ENCODE measurements around the gene RGS7. TPM values are rescaled to one million over a fixed set of nuclear protein-coding genes. Genes with fewer than 3 reads are reported as not detected.

RGS7 gene
- total RNA-seq, 1 experiment from 2014 or later: 1.5 TPM

GRCh38 chr1:240797050-240797449, 560.0 kb downstream of the RGS7 start:
- H3K9ac ChIP-seq (ENCODE audit: extremely low read depth, insufficient read length, low read length): no peak overlapping the region
- no peaks in the 10 kb centered on the region for H3K79me2 ChIP-seq (ENCODE audit: insufficient read depth, low read length)
- Mint-ChIP-seq H3K36me3 (ENCODE audit: insufficient read depth in 1 of 3, low read depth in 3 of 3) (no peaks in the 10 kb centered on the region), H3K9me3 (no peaks in the 10 kb centered on the region), H3K27ac (no peak overlapping the region), H3K4me1 (no peaks in the 10 kb centered on the region), H3K27me3 (ENCODE audit: low read depth) (no peaks in the 10 kb centered on the region), H3K4me3 (no peak overlapping the region)
- H3K18ac ChIP-seq (ENCODE audit: insufficient read length, low read depth, low read length): no peak overlapping the region
- no peak overlapping the region for H2BK120ac ChIP-seq (ENCODE audit: low read depth, low read length, poor library complexity, severe bottlenecking)
- H2AFZ ChIP-seq (ENCODE audit: low read length): no peak overlapping the region
- no peak overlapping the region for H4K8ac ChIP-seq (replicated peaks; ENCODE audit: insufficient read length, low read depth, low read length)
- H3K56ac ChIP-seq (ENCODE audit: insufficient read length, low read depth, low read length): no peak overlapping the region
- no peaks in the 10 kb centered on the region for H3K23me2 ChIP-seq (ENCODE audit: insufficient read length, low read depth, low read length, poor library complexity, severe bottlenecking)
- no peak overlapping the region for H3K4me2 ChIP-seq (ENCODE audit: insufficient read depth, insufficient read length, low read length)
- no peak overlapping the region for H4K5ac ChIP-seq (ENCODE audit: insufficient read length, low read depth, low read length)
- no peaks in the 10 kb centered on the region for H3K79me1 ChIP-seq (ENCODE audit: insufficient read depth, low read depth, low read length, poor library complexity, severe bottlenecking)
- no peak for TF ChIP-seq CTCF (conservative IDR thresholded peaks at IDR 0.05)
- no peak for DNase-seq
- no peaks in the 10 kb centered on the region for H3K9me3 ChIP-seq (ENCODE audit: control insufficient read depth, low read depth, low read length)
- H2AK5ac ChIP-seq (ENCODE audit: insufficient read length, low read length): no peak overlapping the region
- no peak overlapping the region for H4K91ac ChIP-seq (ENCODE audit: insufficient read length, low read depth, low read length)
- no peak overlapping the region for H3K23ac ChIP-seq (ENCODE audit: insufficient read length, low read depth, low read length)
- H3T11ph ChIP-seq (ENCODE audit: low read length): no peak overlapping the region
- H4K20me1 ChIP-seq (ENCODE audit: control insufficient read depth, insufficient read depth, insufficient read length): no peaks in the 10 kb centered on the region
- no peak overlapping the region for H2BK15ac ChIP-seq (ENCODE audit: low read depth, low read length)
- no peak overlapping the region for H2BK20ac ChIP-seq (ENCODE audit: low read depth, low read length, poor library complexity, severe bottlenecking)
- no peak overlapping the region for H3K27ac ChIP-seq (ENCODE audit: insufficient read length, low read depth, low read length)
- no peak overlapping the region for H3K4ac ChIP-seq (ENCODE audit: low read depth, low read length)
- no CpG with 5 or more reads among the region's 1 CpG for WGBS (ENCODE audit: extremely low coverage, insufficient read length, low lambda C conversion rate)
- H3K14ac ChIP-seq (ENCODE audit: insufficient read depth, low read length): no peak overlapping the region
- H2BK5ac ChIP-seq (ENCODE audit: insufficient read length, low read length): no peak overlapping the region
- no peaks in the 10 kb centered on the region for H3K4me1 ChIP-seq (ENCODE audit: insufficient read depth, low read length)
- no peak overlapping the region for H2BK12ac ChIP-seq (ENCODE audit: insufficient read length, low read depth, low read length)
- H3K27me3 ChIP-seq (ENCODE audit: insufficient read depth, low read length): no peaks in the 10 kb centered on the region
